HG03066 (cell line): ENCODE results near the gene CSMD2.

Source experiments
- ATAC-seq: cut with Tn5 transposase; IDR thresholded peaks from one replicate; pipeline ENCODE4 v1.9.1; 2021; ENCODE audit warnings: low read depth; ENCODE audit not compliant: unreplicated experiment

The CSMD2 gene

GRCh38 chr1:33667386-33668282, 497.4 kb downstream of the CSMD2 start:
- ATAC-seq: no peak

GRCh38 chr1:33666616-33667015, 498.4 kb downstream of the CSMD2 start:
- no peak for ATAC-seq

GRCh38 chr1:33661811-33662454, 503.1 kb downstream of the CSMD2 start:
- no peak for ATAC-seq

DNA sequence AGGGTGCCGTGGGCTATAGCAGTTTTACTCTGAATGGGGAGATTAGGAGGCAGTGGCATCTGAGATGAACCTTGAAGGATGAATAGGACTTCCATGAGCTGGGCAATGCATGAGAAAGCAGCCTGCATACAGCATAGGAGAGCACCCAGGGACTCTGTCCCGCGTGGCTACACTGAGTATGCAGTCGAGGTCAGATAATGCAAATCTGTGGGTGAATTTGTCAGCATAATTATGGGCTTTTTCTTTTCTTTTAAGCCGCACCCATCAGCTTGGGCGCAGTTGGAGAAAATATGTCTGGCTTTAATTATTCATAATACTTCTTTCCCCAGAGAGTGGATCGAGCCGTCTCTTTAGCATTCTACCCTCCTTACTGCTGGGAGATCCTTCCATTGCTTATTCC, 504.1 kb downstream of the CSMD2 start:
- ATAC-seq: no peak

DNA sequence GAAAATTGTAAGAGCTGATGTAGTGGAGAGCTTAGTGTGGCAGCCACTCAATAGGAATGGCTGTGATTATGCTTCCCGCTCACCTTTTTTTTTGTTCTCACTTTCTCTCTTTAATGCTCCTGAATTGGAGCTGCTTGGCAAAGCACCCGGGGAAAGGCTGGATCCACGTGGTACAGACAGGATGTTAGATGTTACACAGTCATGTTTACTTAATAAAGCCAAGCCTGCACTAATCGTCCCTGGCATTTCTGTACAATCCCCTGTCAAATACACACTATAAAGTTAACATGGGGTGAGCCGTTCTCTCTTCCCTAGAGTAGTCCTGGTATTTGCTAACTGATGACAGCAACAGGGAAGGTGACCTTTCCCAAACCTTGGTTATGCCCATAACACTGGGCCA, 504.8 kb downstream of the CSMD2 start:
- no peak for ATAC-seq

DNA sequence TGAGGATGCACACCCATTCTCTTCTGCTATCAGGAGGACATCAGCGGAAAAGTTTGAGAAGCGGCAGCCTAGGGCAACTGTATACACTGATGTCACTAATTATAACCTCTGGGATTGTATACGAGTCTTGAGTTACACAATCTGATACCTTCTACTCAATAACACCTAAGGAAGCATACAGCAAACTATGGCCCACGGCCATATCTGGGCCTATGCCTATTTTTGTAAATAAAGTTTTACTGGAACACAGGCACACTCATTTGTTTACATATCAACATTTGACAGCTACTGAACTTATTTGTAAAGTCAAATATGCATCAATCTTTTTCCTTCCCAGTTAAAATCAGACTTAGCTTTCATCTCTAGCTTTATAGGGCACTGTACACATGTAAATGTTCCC, 505.4 kb downstream of the CSMD2 start:
- no peak for ATAC-seq

DNA sequence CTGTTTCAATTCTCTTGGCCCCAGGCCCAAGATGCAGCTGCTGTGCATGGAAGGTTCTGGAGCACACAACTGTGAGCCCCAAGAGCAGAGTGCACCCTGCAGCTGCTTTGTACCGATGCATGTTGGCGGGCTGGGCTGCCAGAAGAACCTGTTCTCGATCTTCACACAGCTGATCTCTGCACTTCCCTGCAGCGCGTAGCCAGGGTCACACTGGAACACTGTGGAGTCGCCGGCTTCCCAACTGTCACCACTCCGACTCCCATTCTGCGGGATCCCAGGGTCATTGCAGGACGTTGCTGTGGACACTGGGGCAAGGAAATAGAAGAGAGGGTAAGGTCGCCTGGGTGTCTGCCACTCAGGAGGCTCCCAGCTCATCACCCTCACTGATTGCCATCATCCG, 507.2 kb downstream of the CSMD2 start:
- no peak for ATAC-seq

DNA sequence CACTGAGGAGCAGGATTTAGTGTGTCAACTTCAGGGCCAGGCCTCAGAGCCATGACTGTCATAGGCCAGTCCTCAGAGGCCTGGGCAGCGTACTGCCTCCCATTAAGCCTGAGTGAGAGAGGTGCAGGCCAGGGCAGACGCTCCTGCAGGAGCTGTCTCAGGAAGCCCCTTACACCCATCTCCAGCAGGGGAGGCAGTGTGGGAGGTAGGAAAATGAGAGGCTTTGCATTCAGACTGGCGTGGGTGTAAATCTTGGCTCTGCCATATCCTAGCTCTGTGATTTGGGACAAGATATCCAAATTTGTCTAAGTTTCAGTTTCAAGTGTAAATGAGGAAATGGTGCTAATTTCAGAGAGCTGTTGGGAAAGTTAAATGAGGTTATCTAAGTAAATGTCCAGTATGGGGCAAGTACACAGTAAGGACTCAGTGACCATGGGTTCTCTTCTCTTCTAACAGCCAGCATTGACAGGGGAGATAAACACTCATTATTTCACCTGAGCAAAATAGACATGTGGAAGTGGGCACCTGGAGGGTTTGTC, 508.5 kb downstream of the CSMD2 start:
- ATAC-seq: no peak

GRCh38 chr1:33655496-33655895, 509.5 kb downstream of the CSMD2 start:
- no peak for ATAC-seq

DNA sequence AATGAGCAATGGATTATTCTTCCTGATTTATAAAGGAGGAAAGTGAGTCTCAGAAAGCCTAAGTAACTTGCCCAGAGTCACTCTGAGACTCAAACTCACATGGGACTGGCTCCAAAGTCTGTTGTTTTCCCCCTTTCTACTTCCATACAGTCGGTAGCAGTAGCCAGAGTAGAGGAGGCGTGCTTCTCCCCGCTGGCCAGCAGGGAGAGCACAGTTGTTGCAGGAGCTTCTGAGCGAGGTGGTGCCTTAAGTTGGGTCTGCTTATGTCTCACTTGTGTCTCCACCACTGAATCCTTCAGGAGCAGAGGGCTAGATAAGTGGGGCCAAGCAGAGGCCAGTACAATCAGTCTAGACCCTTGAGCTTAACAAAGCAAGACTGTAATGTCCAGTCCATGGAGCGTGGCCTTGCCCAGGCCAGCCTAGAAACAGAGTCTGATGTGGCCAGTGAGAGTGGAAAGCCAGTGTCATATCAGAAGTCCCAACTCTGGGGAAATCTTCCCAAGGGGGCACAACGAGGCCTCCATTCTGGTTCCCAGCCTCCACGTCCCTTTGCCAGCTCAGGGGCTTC, 510.7 kb downstream of the CSMD2 start:
- no peak for ATAC-seq

- no peak for ATAC-seq
Measured at GRCh38 chr1:33653226-33653625, 511.8 kb downstream of the CSMD2 start.

DNA sequence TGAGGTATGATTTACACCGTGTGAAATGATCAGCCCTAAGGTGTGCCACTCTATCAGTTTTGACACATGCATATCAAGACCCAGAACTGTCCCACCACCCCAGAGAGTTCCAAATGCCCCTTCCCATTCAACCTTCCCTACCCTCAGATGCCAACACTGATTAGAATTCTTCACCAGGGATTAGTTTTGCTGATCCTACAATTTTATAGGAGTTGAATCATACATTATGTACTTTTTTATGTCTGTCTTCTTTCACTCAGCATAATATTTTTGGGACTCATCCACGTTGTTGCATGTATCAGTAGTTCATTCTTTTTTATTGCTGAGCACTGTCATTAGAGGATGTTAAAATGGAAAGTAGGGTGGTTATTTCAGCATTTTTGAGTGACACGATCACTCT, 514.3 kb downstream of the CSMD2 start:
- no peak for ATAC-seq

DNA sequence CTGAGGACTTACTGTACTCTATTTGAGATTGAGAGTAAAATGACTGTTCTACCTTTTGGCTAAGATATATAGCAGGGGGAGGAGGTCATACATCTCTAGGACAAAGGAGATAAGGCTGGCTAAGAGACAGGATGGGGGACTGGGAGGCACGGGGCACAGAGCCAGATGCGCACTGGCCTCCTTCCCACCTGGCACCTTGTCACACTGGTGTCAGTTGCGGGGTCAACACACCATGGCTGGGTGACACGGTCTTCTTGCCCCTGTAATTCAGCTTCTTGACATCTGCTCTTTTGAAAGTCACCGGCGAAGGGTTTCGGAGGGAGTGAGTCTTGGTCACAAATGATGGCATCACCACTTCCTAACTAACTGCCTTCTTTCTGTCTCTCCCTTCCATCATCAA, 515.3 kb downstream of the CSMD2 start:
- no peak for ATAC-seq

GRCh38 chr1:33643216-33643615, 521.8 kb downstream of the CSMD2 start:
- ATAC-seq: no peak

DNA sequence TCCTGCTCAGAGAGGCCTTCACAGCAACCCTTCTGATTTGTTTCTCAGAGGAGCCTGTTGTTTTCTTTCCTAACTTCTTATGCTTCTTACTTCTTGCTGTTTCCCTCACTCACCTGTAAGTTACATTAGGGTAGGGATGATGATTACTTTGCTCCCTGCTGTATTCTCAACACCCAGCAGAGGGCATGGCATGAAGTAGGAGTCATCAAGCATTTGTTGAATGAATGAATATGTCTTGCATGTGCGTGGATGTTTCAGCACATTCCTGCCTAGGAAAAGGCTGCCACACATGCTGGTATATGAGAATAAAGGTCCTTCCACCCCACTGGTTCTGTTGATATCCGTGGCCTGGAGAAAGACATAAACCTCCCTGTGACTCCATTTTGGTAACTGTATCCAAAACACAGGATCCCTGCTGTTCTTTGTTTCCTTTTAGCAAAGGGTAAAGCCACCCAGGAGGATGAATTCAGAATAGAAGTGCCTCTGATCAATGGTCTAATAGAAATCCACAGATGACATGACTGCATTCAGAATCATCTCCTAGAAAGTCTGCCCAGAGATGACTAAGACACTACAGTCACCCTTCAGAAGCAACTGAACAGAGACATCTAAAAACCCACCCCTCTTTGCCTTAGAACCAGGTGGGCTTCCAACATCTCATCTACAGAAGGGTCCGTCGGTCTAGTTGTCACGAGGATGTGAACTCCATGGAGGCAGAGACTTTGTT, 523.8 kb downstream of the CSMD2 start:
- ATAC-seq: no peak

GRCh38 chr1:33640114-33640660, 524.8 kb downstream of the CSMD2 start:
- no peak for ATAC-seq

- ATAC-seq: no peak
Measured at GRCh38 chr1:33637846-33638440, 527.1 kb downstream of the CSMD2 start.

DNA sequence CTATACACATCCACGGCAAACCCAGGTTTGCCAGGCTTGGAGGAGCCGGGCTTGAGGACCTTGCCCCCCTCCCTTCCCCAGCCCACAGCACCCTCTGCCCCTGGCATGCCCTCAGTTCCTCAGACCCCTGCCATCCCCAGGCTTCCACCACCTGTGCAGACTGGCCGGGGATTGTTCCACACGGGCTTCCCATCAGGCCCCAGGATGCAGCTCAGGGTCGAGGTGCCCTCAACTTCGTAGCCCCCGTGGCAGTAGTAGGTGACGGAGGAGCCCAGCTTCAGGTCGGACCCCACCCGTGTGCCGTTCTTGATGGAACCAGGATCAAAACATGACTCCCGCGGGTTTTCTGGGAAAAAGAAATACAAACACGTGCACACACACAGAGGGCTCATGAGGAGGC, 528.8 kb downstream of the CSMD2 start:
- no peak for ATAC-seq

- no peak for ATAC-seq
Measured at GRCh38 chr1:33635336-33636012, 529.6 kb downstream of the CSMD2 start.

DNA sequence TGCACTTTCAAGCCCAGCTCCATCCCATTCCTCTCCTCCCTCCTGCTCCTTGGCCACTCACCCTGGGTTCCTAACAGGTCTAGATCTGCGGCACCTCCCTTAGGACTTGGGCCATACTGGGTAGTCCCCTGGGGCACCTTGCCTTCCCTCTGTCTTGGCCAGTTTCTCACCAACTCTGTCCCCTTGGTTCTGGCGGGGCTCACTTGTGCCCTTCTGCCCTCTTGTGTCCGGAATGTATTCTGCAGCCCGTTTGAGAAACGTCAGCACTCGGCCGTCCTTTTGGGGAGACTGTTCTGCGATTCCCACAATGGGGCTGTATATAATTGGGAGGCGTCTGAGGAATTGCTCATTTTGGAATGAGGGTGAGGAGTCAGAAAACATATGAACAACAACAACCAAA, 530.2 kb downstream of the CSMD2 start:
- ATAC-seq: no peak
